Naive B cell (primary cell): ENCODE data around the gene SMAD4. TPM values are rescaled to one million over a fixed set of nuclear protein-coding genes. Genes with fewer than 3 reads are reported as not detected.
A peak's percentile ranks its signal among the peaks of the same experiment; 100 is the strongest.
"Not testable (repeated sequence)": the region's sequence is repeated elsewhere in the genome, so short reads cannot be mapped to it uniquely, and the experiment has no call there.

Source experiments
- ATAC-seq, 2 donors: fragments of 150-1000 bp; cut with Tn5 transposase; 2 replicates each; pipeline ENCODE4 v1.10.0; 2021; ENCODE audit warnings: low read depth in 2 of 2, mild to moderate bottlenecking in 2 of 2, moderate library complexity in 2 of 2
- DNase-seq: peaks from one replicate; pipeline ENCODE4 v3.0.0; 2022
- H3K27ac Mint-ChIP-seq, 6 donors: one replicate each; pipeline ENCODE4 v1.8.0; 2020 to 2022; ENCODE audit warnings: mild to moderate bottlenecking in 6 of 6, mixed read lengths in 6 of 6, moderate library complexity in 5 of 6, inconsistent platforms in 2 of 6
- H3K27me3 Mint-ChIP-seq, 3 donors: one replicate each; pipeline ENCODE4 v1.8.0; 2021 to 2022; ENCODE audit warnings: mixed read lengths in 3 of 3, mild to moderate bottlenecking in 1 of 3
- H3K36me3 Mint-ChIP-seq, 2 donors: one replicate each; pipeline ENCODE4 v1.8.0; 2020 to 2022; ENCODE audit warnings: mixed read lengths in 2 of 2, inconsistent platforms in 1 of 2, mild to moderate bottlenecking in 1 of 2
- H3K4me1 Mint-ChIP-seq, 3 donors: one replicate each; pipeline ENCODE4 v1.8.0; 2020 to 2022; ENCODE audit warnings: mixed read lengths in 3 of 3, inconsistent platforms in 1 of 3, mild to moderate bottlenecking in 1 of 3, moderate library complexity in 1 of 3
- H3K4me3 Mint-ChIP-seq, 8 donors: one replicate each; pipeline ENCODE4 v1.8.0; 2020 to 2022; ENCODE audit warnings: mild to moderate bottlenecking in 8 of 8, mixed read lengths in 8 of 8, moderate library complexity in 8 of 8, inconsistent platforms in 2 of 8
- H3K9me3 Mint-ChIP-seq, 7 donors: one replicate each; pipeline ENCODE4 v1.8.0; 2020 to 2022; ENCODE audit warnings: mixed read lengths in 7 of 7, mild to moderate bottlenecking in 5 of 7, inconsistent platforms in 2 of 7, moderate library complexity in 1 of 7
- polyA plus RNA-seq, 6 donors: library from polyadenylated mRNA; unstranded; fragments of 300-500 nt; fragmentation: Illumina TruSeq; gene quantifications; one replicate each; pipeline ENCODE4 v1.2.3, GENCODE V29; 2021; ENCODE audit warnings: low read depth in 6 of 6

SMAD4 gene
- polyA plus RNA-seq: 100 to 1,000 TPM in 1 of 6 donors, 10 to 100 TPM in 5; 11.8 to 104 (median 76.7) TPM

DNA sequence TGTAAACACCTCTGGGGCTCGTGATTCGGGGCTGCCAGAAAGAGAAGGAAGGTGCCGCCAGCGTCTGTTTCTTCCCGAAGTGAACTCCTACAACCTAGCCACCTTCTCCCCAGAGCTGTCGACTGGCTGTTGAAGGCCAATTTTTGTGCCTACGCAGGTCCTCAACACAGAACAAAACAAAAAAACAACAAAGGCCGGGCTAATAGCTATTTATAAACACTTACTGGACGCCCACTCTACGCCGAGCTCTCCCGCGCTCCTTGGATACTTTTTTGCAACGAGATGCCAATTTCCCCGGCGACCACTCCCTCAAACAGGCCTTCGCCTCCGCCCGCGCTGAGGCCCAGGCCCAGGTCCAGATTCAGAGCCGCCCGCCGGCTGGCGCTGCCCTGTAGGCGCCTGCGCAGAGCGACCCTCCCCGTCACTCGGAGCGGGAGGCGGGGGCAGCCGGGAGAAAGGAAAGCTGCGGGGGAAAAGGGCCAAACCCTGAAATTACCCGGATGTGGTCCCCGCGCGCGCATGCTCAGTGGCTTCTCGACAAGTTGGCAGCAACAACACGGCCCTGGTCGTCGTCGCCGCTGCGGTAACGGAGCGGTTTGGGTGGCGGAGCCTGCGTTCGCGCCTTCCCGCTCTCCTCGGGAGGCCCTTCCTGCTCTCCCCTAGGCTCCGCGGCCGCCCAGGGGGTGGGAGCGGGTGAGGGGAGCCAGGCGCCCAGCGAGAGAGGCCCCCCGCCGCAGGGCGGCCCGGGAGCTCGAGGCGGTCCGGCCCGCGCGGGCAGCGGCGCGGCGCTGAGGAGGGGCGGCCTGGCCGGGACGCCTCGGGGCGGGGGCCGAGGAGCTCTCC, at the start of gene SMAD4:
SMAD4 (plus strand) TSS at position 520 of the 843 bp plus-strand sequence. CDS start 16,834 bp downstream, outside the sequence.
- Mint-ChIP-seq H3K36me3 (no peaks in the 10 kb centered on the region), H3K4me3 (peak within 1 kb of the TSS; percentile 94 to 99 (median 96)), H3K27me3 (no peaks in the 10 kb centered on the region), H3K4me1 (peaks cover 39 to 63% (median 52%) of the 10 kb centered on the region in 3 donors), H3K9me3 (no peaks in the 10 kb centered on the region), H3K27ac (peak within 1 kb of the TSS; percentile 97 to 99 (median 98))
- ATAC-seq (peak; percentile 81 to 84), DNase-seq (peak; percentile 98)

DNA sequence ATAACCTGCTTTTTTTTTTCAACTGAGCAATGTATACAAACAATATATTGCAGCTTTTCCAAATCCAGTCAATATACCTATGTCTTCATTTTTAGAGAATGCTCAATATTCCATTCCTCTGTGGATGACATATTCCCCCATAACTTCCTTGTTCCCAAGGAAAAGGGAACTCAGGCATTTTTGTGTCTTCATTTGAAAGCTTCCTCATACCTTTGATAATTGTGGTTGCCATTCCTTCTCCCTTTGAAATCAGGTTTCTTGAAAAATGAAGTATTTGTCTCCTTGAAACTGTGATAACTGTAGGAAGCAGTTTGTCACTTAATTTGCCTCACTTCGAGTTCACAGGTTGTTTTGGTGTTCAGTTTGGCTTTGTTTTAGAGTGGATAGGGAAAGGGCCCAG, 48.6 kb upstream of the SMAD4 start:
- DNase-seq: no peak
- Mint-ChIP-seq H3K4me1 (peaks cover 0 to 8% (median 0%) of the 10 kb centered on the region in 3 donors), H3K4me3 (no peak overlapping the region), H3K36me3 (peaks cover 32 to 41% of the 10 kb centered on the region in 2 donors), H3K27ac (no peak overlapping the region), H3K9me3 (peaks cover 0 to 19% (median 4%) of the 10 kb centered on the region in 7 donors), H3K27me3 (no peaks in the 10 kb centered on the region)
- no peak for ATAC-seq

DNA sequence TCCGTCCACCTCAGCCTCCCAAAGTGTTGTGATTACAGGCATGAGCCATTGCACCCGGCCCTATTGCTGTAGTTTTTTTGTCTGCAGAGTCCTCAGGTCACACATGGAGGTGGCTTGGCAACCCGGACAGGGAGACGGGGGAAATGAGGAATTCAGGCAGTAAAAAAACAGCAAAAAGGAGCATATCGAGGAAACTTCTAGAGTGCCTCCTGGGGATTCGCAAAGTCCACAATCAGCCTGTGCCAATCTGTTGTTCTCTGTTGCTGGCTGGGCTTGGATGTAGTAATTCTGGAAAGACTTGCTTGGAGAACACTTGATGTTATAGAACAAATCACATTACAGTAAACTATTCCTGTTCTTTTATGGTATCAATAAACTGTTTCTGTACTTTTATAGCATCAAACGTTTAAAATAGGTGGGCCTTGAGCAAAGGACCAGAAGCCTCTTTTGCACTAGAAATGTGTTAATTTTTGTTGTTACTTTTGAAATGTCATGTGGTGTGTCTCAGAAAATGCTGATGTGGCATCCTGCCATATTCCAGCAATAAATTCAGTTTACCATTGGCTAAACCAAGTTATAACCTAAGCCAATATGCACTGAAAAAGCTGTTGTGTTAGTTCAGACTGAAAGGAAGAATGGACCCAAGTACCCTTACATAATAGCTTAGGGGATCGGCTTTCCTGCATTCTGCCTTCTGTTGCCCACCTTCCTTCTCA, 47.8 kb upstream of the SMAD4 start:
- ATAC-seq: no peak
- H3K4me3 Mint-ChIP-seq: no peak overlapping the region
- peak overlapping the region in 1 of 6 donors; percentile 5 for H3K27ac Mint-ChIP-seq
- H3K36me3 Mint-ChIP-seq: peaks cover 24 to 36% of the 10 kb centered on the region in 2 donors
- DNase-seq: no peak
- H3K4me1 Mint-ChIP-seq: peaks cover 0 to 8% (median 0%) of the 10 kb centered on the region in 3 donors
- H3K9me3 Mint-ChIP-seq: peaks cover 0 to 13% (median 4%) of the 10 kb centered on the region in 7 donors
- H3K27me3 Mint-ChIP-seq: no peaks in the 10 kb centered on the region

DNA sequence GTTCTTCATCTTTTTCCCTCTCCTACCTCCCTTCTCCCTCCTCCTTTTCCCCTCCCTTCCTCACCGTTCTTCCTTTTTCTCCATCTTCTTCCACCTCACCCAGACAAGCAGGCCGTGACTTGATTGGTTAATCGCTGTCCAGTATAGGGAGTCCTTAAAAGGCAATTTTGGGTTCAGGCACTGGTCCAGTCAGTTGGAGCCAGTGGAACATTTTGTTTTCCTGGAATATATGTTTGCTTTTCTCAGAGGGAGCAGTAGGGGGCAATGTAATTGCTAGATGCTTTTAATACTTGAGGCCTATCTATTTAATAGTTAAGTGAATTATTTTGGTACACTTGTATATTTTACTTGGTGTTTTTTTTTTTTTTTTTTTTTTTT, 47.2 kb upstream of the SMAD4 start:
- DNase-seq (no peak), ATAC-seq (no peak)
- H3K4me3 Mint-ChIP-seq: no peak overlapping the region
- peaks cover 0 to 8% (median 3%) of the 10 kb centered on the region in 7 donors for H3K9me3 Mint-ChIP-seq
- no peaks in the 10 kb centered on the region for H3K27me3 Mint-ChIP-seq
- H3K36me3 Mint-ChIP-seq: peaks cover 18 to 34% of the 10 kb centered on the region in 2 donors
- peaks cover 0 to 8% (median 0%) of the 10 kb centered on the region in 3 donors for H3K4me1 Mint-ChIP-seq
- peak overlapping the region in 1 of 6 donors; percentile 5 for H3K27ac Mint-ChIP-seq

DNA sequence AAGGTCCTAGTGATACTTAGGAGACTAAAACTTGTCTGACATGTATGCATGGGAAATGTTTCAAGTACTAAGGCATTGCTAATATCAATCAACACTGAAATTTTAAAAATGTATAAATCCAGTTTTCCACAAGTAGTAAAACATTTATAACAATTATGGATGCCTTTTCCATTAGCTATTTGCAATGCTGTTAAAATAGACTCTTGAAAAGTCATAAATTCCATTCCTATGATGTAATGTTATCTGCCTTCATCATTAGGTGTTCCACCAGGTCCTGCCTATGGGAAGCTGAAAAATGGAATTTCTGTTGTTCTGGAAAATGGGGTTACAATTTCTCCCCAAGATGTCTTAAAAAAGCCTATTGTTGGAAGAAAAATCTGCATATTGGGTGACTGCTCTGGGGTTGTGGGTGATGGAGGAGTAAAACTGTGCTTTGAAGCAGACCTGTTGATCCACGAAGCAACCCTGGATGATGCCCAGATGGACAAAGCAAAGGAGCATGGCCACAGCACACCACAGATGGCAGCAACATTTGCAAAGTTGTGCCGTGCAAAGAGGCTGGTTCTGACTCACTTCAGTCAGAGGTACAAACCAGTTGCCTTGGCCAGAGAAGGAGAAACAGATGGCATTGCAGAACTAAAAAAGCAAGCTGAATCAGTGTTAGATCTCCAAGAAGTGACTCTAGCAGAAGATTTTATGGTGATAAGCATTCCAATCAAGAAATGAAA, 43.5 kb upstream of the SMAD4 start:
- H3K27me3 Mint-ChIP-seq: no peaks in the 10 kb centered on the region
- H3K4me3 Mint-ChIP-seq: no peak overlapping the region
- no peaks in the 10 kb centered on the region for H3K9me3 Mint-ChIP-seq
- peaks cover 7 to 22% of the 10 kb centered on the region in 2 donors for H3K36me3 Mint-ChIP-seq
- no peak for ATAC-seq
- no peak for DNase-seq
- H3K27ac Mint-ChIP-seq: no peak overlapping the region
- H3K4me1 Mint-ChIP-seq: peaks cover 0 to 4% (median 0%) of the 10 kb centered on the region in 3 donors

DNA sequence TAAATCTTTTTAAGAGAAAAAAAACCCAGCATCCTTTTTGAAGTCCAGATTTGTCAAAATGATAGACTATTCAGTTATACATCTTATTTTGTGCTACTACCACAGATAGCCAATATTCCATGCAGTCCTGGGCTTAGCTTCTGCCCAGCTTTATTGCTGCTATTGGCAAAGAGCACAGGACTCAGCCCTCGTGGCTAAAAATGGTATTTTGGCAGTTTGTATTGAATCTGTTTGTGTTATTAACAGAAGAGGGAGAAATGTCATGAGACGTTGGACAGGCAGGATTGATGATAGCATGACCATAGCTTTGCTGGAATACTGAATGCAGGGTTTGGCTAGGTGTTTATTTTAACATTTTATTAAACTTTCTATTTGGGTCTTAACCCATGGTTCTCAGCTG, 42.8 kb upstream of the SMAD4 start:
- Mint-ChIP-seq H3K9me3 (no peaks in the 10 kb centered on the region), H3K27me3 (no peaks in the 10 kb centered on the region), H3K36me3 (peaks cover 7 to 22% of the 10 kb centered on the region in 2 donors), H3K27ac (no peak overlapping the region), H3K4me1 (peaks cover 0 to 4% (median 0%) of the 10 kb centered on the region in 3 donors), H3K4me3 (no peak overlapping the region)
- DNase-seq (no peak), ATAC-seq (no peak)

DNA sequence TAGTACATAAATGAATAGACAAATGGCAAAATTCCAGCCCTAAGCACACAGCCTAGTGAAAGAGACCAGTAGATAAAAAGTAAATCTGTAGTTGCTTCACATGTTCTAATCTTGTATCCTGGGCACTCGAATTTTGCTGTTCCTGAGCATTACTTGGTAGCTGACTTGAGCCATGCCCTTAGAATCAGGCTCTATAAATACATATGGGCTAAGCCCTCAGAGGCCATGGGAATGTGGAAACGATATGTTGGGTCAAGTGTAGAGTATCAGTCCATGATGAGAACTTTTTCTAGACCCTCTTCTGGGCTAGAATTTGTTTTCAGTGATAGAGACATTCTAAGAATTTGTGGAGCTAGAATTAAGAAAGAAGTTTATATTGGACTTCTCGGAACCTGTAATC, 40.3 kb upstream of the SMAD4 start:
- DNase-seq (no peak), ATAC-seq (no peak)
- Mint-ChIP-seq H3K4me1 (no peaks in the 10 kb centered on the region), H3K9me3 (peaks cover 0 to under 1% (median 0%) of the 10 kb centered on the region in 7 donors), H3K36me3 (peaks cover 6 to 26% of the 10 kb centered on the region in 2 donors), H3K27ac (no peak overlapping the region), H3K4me3 (no peak overlapping the region), H3K27me3 (no peaks in the 10 kb centered on the region)

DNA sequence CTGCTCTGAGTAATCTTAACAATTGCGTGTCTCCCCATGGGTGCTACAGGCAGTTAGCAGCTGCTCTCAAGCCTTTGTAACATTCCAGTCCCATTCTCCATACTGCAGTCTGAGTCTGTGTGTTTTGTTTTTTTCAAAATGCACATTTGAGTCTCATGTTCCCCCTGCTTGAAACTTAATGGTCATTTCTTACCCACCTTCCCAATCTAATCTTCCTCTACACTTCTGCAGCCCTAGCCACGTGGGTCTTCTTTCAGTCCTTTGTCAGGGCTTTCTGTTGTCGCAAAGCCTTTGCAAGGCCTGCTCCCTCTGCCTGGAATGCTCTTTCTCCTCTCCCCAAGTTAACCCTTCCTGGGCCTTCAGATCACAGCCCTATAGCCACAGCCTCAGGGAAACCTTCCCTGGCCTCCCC, 37.7 kb upstream of the SMAD4 start:
- no peak overlapping the region for H3K27ac Mint-ChIP-seq

DNA sequence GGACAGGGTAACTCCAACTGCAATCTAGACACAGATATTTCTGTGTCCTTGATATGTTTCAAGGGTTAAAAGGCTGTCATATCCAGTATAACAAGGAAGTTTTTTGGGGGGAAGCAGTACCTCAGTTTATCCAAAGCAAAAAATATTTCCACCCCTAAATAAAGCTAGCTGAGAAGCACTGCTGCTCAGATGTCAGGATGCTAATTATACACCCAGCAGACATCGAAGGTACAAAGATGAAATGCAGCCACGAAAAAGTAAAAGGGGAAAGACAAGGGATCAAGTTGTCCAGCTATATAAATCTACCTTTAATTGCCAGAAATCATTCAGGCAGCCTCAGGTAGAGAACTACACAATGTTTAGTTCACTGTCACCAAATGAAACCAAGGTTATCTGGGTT, 36.0 kb upstream of the SMAD4 start:
- Mint-ChIP-seq H3K27ac (no peak overlapping the region), H3K9me3 (peaks cover 0 to 10% (median 1%) of the 10 kb centered on the region in 7 donors), H3K36me3 (peaks cover 0 to 12% of the 10 kb centered on the region in 2 donors), H3K27me3 (no peaks in the 10 kb centered on the region), H3K4me3 (no peak overlapping the region), H3K4me1 (no peaks in the 10 kb centered on the region)
- DNase-seq (no peak), ATAC-seq (no peak)

More for the DNA sequence above, 37.7 kb upstream of the SMAD4 start:
- Mint-ChIP-seq H3K36me3 (peaks cover 0 to 15% of the 10 kb centered on the region in 2 donors), H3K4me1 (no peaks in the 10 kb centered on the region), H3K27me3 (no peaks in the 10 kb centered on the region), H3K9me3 (peaks cover 0 to 6% (median 0%) of the 10 kb centered on the region in 7 donors), H3K4me3 (no peak overlapping the region)
- ATAC-seq: no peak
- no peak for DNase-seq

DNA sequence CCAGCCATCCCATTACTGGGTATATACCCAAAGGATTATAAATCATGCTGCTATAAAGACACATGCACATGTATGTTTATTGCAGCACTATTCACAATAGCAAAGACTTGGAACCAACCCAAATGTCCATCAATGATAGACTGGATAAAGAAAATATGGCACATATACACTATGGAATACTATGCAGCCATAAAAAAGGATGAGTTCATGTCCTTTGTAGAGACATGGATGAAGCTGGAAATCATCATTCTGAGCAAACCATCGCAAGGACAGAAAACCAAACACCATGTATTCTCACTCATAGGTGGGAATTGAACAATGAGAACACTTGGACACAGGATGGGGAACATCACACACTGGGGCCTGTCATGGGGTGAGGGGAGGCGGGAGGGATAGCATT, 26.8 kb upstream of the SMAD4 start:
- not testable (repeated sequence) for DNase-seq, H3K4me1 Mint-ChIP-seq, H3K4me3 Mint-ChIP-seq, H3K36me3 Mint-ChIP-seq, ATAC-seq, H3K27ac Mint-ChIP-seq, H3K27me3 Mint-ChIP-seq
- H3K9me3 Mint-ChIP-seq: peaks cover 0 to 14% (median 3%) of the 10 kb centered on the region in 7 donors

DNA sequence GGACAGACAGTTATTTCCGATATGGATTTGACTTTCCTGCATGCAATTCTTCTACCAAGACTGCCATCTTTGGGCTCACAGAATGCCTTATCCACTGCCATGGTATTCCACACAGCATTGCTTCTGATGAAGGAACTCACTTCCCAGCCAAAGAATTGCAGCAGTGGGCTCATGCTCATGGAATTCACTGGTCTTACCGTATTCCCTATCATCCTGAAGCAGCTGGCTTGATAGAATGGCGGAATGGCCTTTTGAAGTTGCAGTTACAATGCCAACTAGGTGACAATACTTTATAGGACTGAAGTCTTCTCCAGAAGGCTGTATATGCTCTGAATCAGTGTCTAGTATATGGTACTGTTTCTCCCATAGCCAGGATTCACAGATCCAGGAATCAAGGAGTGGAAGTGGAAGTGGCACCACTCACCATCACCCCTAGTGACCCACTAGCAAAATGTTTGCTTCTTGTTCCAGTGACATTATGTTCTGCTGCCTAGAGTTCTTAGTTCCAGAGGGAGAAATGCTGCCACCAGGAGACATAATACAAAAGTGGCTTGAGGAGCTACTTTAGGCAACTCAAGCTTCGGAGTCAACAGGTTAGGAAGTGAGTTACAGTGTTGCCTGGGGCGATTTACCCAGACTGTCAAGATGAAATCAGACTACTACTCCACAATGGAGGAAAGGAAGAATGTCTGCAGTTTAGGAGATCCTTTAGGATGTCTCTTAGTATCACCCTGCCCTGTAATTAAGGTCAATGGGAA, 23.8 kb upstream of the SMAD4 start:
- no peaks in the 10 kb centered on the region for H3K36me3 Mint-ChIP-seq
- no peak for ATAC-seq
- H3K27ac Mint-ChIP-seq: peak overlapping the region in 2 of 6 donors; percentile 12 to 40
- H3K27me3 Mint-ChIP-seq: no peaks in the 10 kb centered on the region
- peaks cover 0 to 14% (median 1%) of the 10 kb centered on the region in 7 donors for H3K9me3 Mint-ChIP-seq
- DNase-seq: no peak
- H3K4me3 Mint-ChIP-seq: no peak overlapping the region
- peaks cover 0 to 9% (median 0%) of the 10 kb centered on the region in 3 donors for H3K4me1 Mint-ChIP-seq

DNA sequence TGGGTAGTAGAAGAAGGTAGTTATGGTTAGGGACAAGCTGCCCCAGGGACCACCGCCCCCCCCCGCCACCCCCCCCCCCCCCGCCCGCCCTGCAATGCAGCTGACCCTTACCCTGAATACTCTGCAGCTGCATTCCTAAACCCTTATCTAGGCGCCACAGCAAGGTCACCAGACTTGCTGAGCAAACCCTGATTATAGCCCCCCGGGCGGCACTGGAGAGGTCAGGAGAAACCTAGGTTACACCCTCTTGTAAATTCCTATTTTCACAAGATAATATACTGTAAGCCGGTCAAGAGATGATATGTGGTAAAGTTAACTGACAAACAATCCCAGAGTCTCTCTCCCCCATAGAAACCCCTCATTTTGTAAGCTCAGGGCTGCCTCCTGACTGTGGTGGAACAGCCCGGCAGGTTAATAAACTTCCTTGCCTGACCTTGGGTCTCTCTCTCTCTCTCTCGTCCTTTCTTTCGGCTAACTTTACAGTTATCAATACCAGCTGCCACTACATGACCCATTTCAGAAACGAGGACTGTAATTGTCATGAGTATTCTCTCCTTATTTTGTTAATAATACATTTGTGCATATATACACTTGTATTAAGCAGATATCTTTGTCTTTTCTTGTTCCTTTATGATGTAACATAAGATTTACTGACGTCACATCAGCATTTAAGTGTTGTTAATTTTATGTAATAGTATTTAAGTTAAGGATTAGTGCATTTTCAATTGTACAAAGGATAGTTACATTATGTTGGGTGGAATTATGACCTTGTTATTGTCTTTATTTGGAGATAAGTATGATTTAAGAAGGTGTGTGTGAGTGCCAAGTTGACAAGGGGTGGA, 22.8 kb upstream of the SMAD4 start:
- no peak for ATAC-seq
- H3K4me3 Mint-ChIP-seq: no peak overlapping the region
- H3K27me3 Mint-ChIP-seq: no peaks in the 10 kb centered on the region

More for the DNA sequence above, 22.8 kb upstream of the SMAD4 start:
- Mint-ChIP-seq H3K9me3 (peaks cover 0 to 9% (median 0%) of the 10 kb centered on the region in 7 donors), H3K27ac (peak overlapping the region in 1 of 6 donors; percentile 40), H3K4me1 (peaks cover 0 to 9% (median 0%) of the 10 kb centered on the region in 3 donors), H3K36me3 (no peaks in the 10 kb centered on the region)
- no peak for DNase-seq
